PC-9 (cell line): ENCODE results near the gene GRIK3. TPM values are rescaled to one million over a fixed set of nuclear protein-coding genes. Genes with fewer than 3 reads are reported as not detected.

Source experiments
- BruUV-seq: library from RNA; stranded (reverse); fragments of 400-500 nt; replicated peaks from 2 replicates; lab custom pipeline; 2021; lab: Mats Ljungman, UMichigan
- CTCF ChIA-PET: fragments of 300-600 bp; sonication (Branson Sonifier 250); formaldehyde crosslinking; loops from one replicate; lab custom pipeline; 2022; ENCODE audit warnings: antibody characterized with exemption; lab: Charles Lee
- POLR2A ChIA-PET: fragments of 300-600 bp; sonication (Branson Sonifier 250); formaldehyde crosslinking; loops from one replicate; lab custom pipeline; 2022; ENCODE audit warnings: antibody characterized with exemption; ENCODE audit not compliant: unreplicated experiment; lab: Charles Lee
- DNase-seq, 2 experiments: peaks; one replicate each; pipeline versions ENCODE4 v3.0.0 to v3.0.0-alpha.2; 2015 to 2022; ENCODE audit warnings: mixed read lengths in 1 of 2
- H2AFZ ChIP-seq: fragments of 200-600 bp; sonication (generic); 2 replicates; pipeline ENCODE4 v1.8.1; 2017; ENCODE audit warnings: antibody characterized with exemption
- H3F3A ChIP-seq: fragments of 200-600 bp; sonication (generic); 2 replicates; pipeline ENCODE4 v1.8.1; 2017; ENCODE audit warnings: antibody characterized with exemption, mild to moderate bottlenecking, low read depth; ENCODE audit not compliant: insufficient read depth
- H3K27ac ChIP-seq: fragments of 200-600 bp; sonication (generic); 2 replicates; pipeline ENCODE4 v1.6.1; 2016; ENCODE audit warnings: mixed run types
- H3K27me3 ChIP-seq: fragments of 200-600 bp; sonication (generic); 2 replicates; pipeline ENCODE4 v1.6.1; 2016; ENCODE audit warnings: low read depth, mixed run types; ENCODE audit not compliant: insufficient read depth
- H3K36me3 ChIP-seq: fragments of 200-600 bp; sonication (generic); 2 replicates; pipeline ENCODE4 v1.6.1; 2016; ENCODE audit warnings: low read depth, mixed run types
- H3K4me1 ChIP-seq: fragments of 200-600 bp; sonication (generic); replicated peaks from 2 replicates; pipeline ENCODE4 v1.6.1; 2016; ENCODE audit warnings: mixed run types; ENCODE audit not compliant: insufficient read depth
- H3K4me2 ChIP-seq: fragments of 200-600 bp; sonication (generic); 2 replicates; pipeline ENCODE4 v1.6.1; 2017; ENCODE audit warnings: mixed run types
- H3K4me3 ChIP-seq: fragments of 200-600 bp; sonication (generic); 2 replicates; pipeline ENCODE4 v1.6.1; 2016; ENCODE audit warnings: mixed run types
- H3K79me2 ChIP-seq: fragments of 200-600 bp; sonication (generic); 2 replicates; pipeline ENCODE4 v1.6.1; 2017; ENCODE audit warnings: low read depth, mixed run types
- H3K9me2 ChIP-seq: fragments of 200-600 bp; sonication (generic); 2 replicates; pipeline ENCODE4 v1.8.1; 2017; ENCODE audit warnings: mild to moderate bottlenecking; ENCODE audit not compliant: insufficient read depth
- H3K9me3 ChIP-seq: fragments of 200-600 bp; sonication (generic); 2 replicates; pipeline ENCODE4 v1.8.1; 2016; ENCODE audit warnings: low read depth; ENCODE audit not compliant: insufficient read depth
- H4K20me1 ChIP-seq: fragments of 200-600 bp; sonication (generic); 2 replicates; pipeline ENCODE4 v1.8.1; 2017; ENCODE audit not compliant: insufficient read depth
- EZH2 ChIP-seq: fragments of 200-600 bp; sonication (generic); IDR thresholded peaks from 2 replicates; pipeline ENCODE4 v1.8.0; 2017; ENCODE audit warnings: antibody characterized with exemption, low read depth
- intact Hi-C: fragments of 100-400 bp; cut with micrococcal nuclease; formaldehyde crosslinking; loops from one replicate; pipeline ENCODE4 v1.10.0; 2022; ENCODE audit not compliant: unreplicated experiment
- total RNA-seq: library from RNA; stranded (reverse); gene quantifications from 2 replicates; pipeline ENCODE4 v1.2.3, GENCODE V29; 2021
- TF ChIP-seq, protein P1 (sequence below): fragments of 200-600 bp; sonication (generic); conservative IDR thresholded peaks from 2 replicates; pipeline ENCODE4 v1.6.1; 2017; ENCODE audit warnings: mixed run types, antibody characterized with exemption, mild to moderate bottlenecking, moderate library complexity

GRIK3 gene
- total RNA-seq, 1 experiment from 2014 or later, result not detected

DNA sequence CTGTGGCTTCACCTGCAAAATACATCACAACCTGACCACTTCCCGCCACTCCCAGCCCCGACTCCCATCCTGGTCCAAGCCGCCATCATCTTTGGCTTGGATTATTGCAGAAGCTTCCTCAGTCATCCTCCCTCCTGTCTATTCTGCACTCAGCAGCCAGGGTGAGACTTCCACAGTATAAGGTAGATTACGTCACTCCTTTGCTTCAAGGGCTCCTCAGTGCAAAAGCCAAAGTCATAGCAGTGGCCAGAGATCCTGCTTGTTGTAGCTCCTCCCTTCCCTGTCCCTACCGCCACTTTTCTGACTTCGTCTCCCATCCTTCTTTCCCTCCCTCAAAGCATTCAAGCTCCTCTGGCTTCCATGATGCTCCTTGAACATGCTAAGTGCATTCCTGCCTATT, 152.8 kb downstream of the GRIK3 start:
- ChIA-PET CTCF (no interaction called here), POLR2A (no interaction called here)
- peaks cover 42% of the 10 kb centered on the region for H3K27me3 ChIP-seq
- no peak for DNase-seq
- H3K4me1 ChIP-seq, result no peaks in the 10 kb centered on the region
- H3K4me2 ChIP-seq, result no peak overlapping the region
- no peaks in the 10 kb centered on the region for H3K36me3 ChIP-seq
- H4K20me1 ChIP-seq, result no peaks in the 10 kb centered on the region; the same call in 1 of the 2 replicates
- no peak overlapping the region for H3K4me3 ChIP-seq
- intact Hi-C loops, result no loop called here
- H2AFZ ChIP-seq, result no peak overlapping the region
- TF ChIP-seq, protein P1, sequence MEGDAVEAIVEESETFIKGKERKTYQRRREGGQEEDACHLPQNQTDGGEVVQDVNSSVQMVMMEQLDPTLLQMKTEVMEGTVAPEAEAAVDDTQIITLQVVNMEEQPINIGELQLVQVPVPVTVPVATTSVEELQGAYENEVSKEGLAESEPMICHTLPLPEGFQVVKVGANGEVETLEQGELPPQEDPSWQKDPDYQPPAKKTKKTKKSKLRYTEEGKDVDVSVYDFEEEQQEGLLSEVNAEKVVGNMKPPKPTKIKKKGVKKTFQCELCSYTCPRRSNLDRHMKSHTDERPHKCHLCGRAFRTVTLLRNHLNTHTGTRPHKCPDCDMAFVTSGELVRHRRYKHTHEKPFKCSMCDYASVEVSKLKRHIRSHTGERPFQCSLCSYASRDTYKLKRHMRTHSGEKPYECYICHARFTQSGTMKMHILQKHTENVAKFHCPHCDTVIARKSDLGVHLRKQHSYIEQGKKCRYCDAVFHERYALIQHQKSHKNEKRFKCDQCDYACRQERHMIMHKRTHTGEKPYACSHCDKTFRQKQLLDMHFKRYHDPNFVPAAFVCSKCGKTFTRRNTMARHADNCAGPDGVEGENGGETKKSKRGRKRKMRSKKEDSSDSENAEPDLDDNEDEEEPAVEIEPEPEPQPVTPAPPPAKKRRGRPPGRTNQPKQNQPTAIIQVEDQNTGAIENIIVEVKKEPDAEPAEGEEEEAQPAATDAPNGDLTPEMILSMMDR, result no peak
- no peak for TF ChIP-seq EZH2
- BruUV-seq, result no TSS peak
- H3K9me3 ChIP-seq, result no peaks in the 10 kb centered on the region; the same call in 1 of the 2 replicates
- no peaks in the 10 kb centered on the region for H3K79me2 ChIP-seq
- no peaks in the 10 kb centered on the region for H3F3A ChIP-seq
- H3K9me2 ChIP-seq, result no peaks in the 10 kb centered on the region
- H3K27ac ChIP-seq, result no peak overlapping the region

DNA sequence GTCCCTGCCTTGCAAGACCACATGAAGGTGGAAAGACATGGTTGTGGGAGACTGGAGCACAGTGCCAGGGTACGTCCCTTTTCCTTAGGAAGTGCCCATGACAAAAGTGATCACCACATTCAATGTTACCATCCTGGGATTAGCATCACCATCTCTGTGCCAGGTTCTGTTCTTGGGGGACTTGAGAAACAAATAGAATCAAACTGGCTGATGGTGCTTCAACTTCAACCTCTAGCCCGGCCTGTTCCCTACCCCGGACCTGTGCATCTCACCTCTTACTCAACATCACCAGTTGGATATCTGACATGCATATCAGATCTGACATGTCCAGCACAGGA, 153.3 kb downstream of the GRIK3 start:
- Histone ChIP-seq H3K36me3 (no peaks in the 10 kb centered on the region), H3K27ac (no peak overlapping the region), H3K4me1 (no peaks in the 10 kb centered on the region), H3F3A (no peaks in the 10 kb centered on the region), H2AFZ (no peak overlapping the region), H3K4me3 (no peak overlapping the region), H3K9me3 (no peaks in the 10 kb centered on the region; the same call in 1 of the 2 replicates), H4K20me1 (no peaks in the 10 kb centered on the region; the same call in 1 of the 2 replicates), H3K9me2 (no peaks in the 10 kb centered on the region), H3K4me2 (no peak overlapping the region), H3K27me3 (peaks cover 42% of the 10 kb centered on the region), H3K79me2 (no peaks in the 10 kb centered on the region)
- TF ChIP-seq, protein P1, result no peak
- TF ChIP-seq EZH2, result no peak
- POLR2A ChIA-PET, result no interaction called here
- no TSS peak for BruUV-seq
- intact Hi-C loops, result no loop called here
- no peak for DNase-seq
- CTCF ChIA-PET, result no interaction called here

- Histone ChIP-seq H3K36me3 (no peaks in the 10 kb centered on the region), H3K9me3 (no peaks in the 10 kb centered on the region; the same call in 1 of the 2 replicates), H3K9me2 (no peaks in the 10 kb centered on the region), H3K27ac (no peak overlapping the region), H4K20me1 (no peaks in the 10 kb centered on the region; the same call in 1 of the 2 replicates), H3K4me1 (no peaks in the 10 kb centered on the region), H2AFZ (no peak overlapping the region), H3F3A (no peaks in the 10 kb centered on the region), H3K4me3 (no peak overlapping the region), H3K4me2 (no peak overlapping the region), H3K79me2 (no peaks in the 10 kb centered on the region), H3K27me3 (peaks cover 39% of the 10 kb centered on the region)
- no peak for DNase-seq
- intact Hi-C loops, result no loop called here
- ChIA-PET CTCF (no interaction called here), POLR2A (no interaction called here)
- TF ChIP-seq, protein P1, result no peak
- no peak for TF ChIP-seq EZH2
- BruUV-seq, result no TSS peak
Measured at GRCh38 chr1:36880155-36881067, 153.9 kb downstream of the GRIK3 start.
